ENCODE data around the gene KRT23. TPM values are rescaled to one million over a fixed set of nuclear protein-coding genes. Genes with fewer than 3 reads are reported as not detected.

KRT23 gene, protein sequence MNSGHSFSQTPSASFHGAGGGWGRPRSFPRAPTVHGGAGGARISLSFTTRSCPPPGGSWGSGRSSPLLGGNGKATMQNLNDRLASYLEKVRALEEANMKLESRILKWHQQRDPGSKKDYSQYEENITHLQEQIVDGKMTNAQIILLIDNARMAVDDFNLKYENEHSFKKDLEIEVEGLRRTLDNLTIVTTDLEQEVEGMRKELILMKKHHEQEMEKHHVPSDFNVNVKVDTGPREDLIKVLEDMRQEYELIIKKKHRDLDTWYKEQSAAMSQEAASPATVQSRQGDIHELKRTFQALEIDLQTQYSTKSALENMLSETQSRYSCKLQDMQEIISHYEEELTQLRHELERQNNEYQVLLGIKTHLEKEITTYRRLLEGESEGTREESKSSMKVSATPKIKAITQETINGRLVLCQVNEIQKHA
- total RNA-seq (not detected in 2 replicates), polyA plus RNA-seq (not detected in 2 replicates)

- Histone ChIP-seq H3K27ac (no peak within 1 kb of the TSS), H3K4me1 (ENCODE audit: low read depth) (peaks cover 11% of the 10 kb centered on the region), H3K9me3 (ENCODE audit: low read depth) (no peaks in the 10 kb centered on the region), H3K4me3 (no peak within 1 kb of the TSS), H3K27me3 (peaks cover 14% of the 10 kb centered on the region), H3K36me3 (no peaks in the 10 kb centered on the region)
- no peak for DNase-seq (ENCODE audit: low read depth in 1 of 2, low spot score in 1 of 2)
- no peak for TF ChIP-seq CTCF (IDR thresholded peaks at IDR 0.05; ENCODE audit: low read depth, low read length)
Measured at GRCh38 chr17:40937384-40937819, at the start of gene KRT23. KRT23 (minus strand) TSS chr17:40937646; CDS start chr17:40936603, 1,043 bp downstream.

GRCh38 chr17:40986920-40987319 lies 49.5 kb upstream of the KRT23 start:
- no peak overlapping the region for H3K4me3 ChIP-seq
- H3K27me3 ChIP-seq = peaks cover 4% of the 10 kb centered on the region
- no peaks in the 10 kb centered on the region for H3K9me3 ChIP-seq (ENCODE audit: low read depth)
- TF ChIP-seq CTCF (IDR thresholded peaks at IDR 0.05; ENCODE audit: low read depth, low read length) = no peak
- no peaks in the 10 kb centered on the region for H3K36me3 ChIP-seq
- peaks cover 6% of the 10 kb centered on the region for H3K4me1 ChIP-seq (ENCODE audit: low read depth)
- no peak overlapping the region for H3K27ac ChIP-seq
- DNase-seq (ENCODE audit: low read depth in 1 of 2, low spot score in 1 of 2) = no peak

GRCh38 chr17:40984226-40984625 lies 46.8 kb upstream of the KRT23 start, which contains the start of gene KRT40:
KRT40 (minus strand) TSS chr17:40984326; CDS start chr17:40984273, 53 bp downstream.
- Histone ChIP-seq H3K4me3 (no peak within 1 kb of the TSS), H3K27me3 (peaks cover 4% of the 10 kb centered on the region), H3K9me3 (ENCODE audit: low read depth) (no peaks in the 10 kb centered on the region), H3K4me1 (ENCODE audit: low read depth) (peaks cover 19% of the 10 kb centered on the region), H3K36me3 (no peaks in the 10 kb centered on the region), H3K27ac (no peak within 1 kb of the TSS)
- TF ChIP-seq CTCF (IDR thresholded peaks at IDR 0.05; ENCODE audit: low read depth, low read length) = no peak
- no peak for DNase-seq (ENCODE audit: low read depth in 1 of 2, low spot score in 1 of 2)

GRCh38 chr17:40981115-40981514 lies 43.7 kb upstream of the KRT23 start:
- no peaks in the 10 kb centered on the region for H3K9me3 ChIP-seq (ENCODE audit: low read depth)
- H3K4me1 ChIP-seq (ENCODE audit: low read depth) = peaks cover 14% of the 10 kb centered on the region
- no peak overlapping the region for H3K4me3 ChIP-seq
- no peak for TF ChIP-seq CTCF (IDR thresholded peaks at IDR 0.05; ENCODE audit: low read depth, low read length)
- H3K27ac ChIP-seq = peak overlapping the region; percentile 82
- no peak for DNase-seq (ENCODE audit: low read depth in 1 of 2, low spot score in 1 of 2)
- no peaks in the 10 kb centered on the region for H3K36me3 ChIP-seq
- H3K27me3 ChIP-seq = peaks cover 4% of the 10 kb centered on the region

GRCh38 chr17:40980596-40980995 lies 43.1 kb upstream of the KRT23 start:
- peak overlapping the region; percentile 82 for H3K27ac ChIP-seq
- no peak overlapping the region for H3K4me3 ChIP-seq
- peaks cover 4% of the 10 kb centered on the region for H3K27me3 ChIP-seq
- peaks cover 14% of the 10 kb centered on the region for H3K4me1 ChIP-seq (ENCODE audit: low read depth)
- no peaks in the 10 kb centered on the region for H3K36me3 ChIP-seq
- H3K9me3 ChIP-seq (ENCODE audit: low read depth) = no peaks in the 10 kb centered on the region
- no peak for TF ChIP-seq CTCF (IDR thresholded peaks at IDR 0.05; ENCODE audit: low read depth, low read length)
- peak; percentile 11 to 73 for DNase-seq (ENCODE audit: low read depth in 1 of 2, low spot score in 1 of 2)
